ENCODE measurements around the gene SNX24. TPM values are rescaled to one million over a fixed set of nuclear protein-coding genes. Genes with fewer than 3 reads are reported as not detected.

The SNX24 gene
- total RNA-seq, 2 donors from 2014 or later: 9.8 to 13.3 TPM

GRCh38 chr5:122901346-122901745 lies 55.9 kb downstream of the SNX24 start:
- WGBS: 82% methylated on average over 2 of the region's 2 CpGs
- no peak for DNase-seq (ENCODE audit: low spot score)
- H3K4me1 ChIP-seq (replicated peaks): no peaks in the 10 kb centered on the region
- H3K27me3 ChIP-seq (replicated peaks; ENCODE audit: insufficient read depth): no peaks in the 10 kb centered on the region
- intact Hi-C loops (cut with DNase I): loop anchor here (10.0 kb wide), 1 partner anchor 183 kb away; the partner anchor contains the start of gene PRDM6
- H3K9me3 ChIP-seq: no peaks in the 10 kb centered on the region
- no peaks in the 10 kb centered on the region for H3K36me3 ChIP-seq
- no peak overlapping the region for H3K4me3 ChIP-seq
- no peak overlapping the region for H3K27ac ChIP-seq
- TF ChIP-seq POLR2AphosphoS5 (IDR thresholded peaks at IDR 0.05): no peak
- no peak for TF ChIP-seq CTCF (IDR thresholded peaks at IDR 0.05)
- no peak for TF ChIP-seq POLR2A (IDR thresholded peaks at IDR 0.05)

- H3K27me3 ChIP-seq (replicated peaks; ENCODE audit: insufficient read depth): no peaks in the 10 kb centered on the region
- no peaks in the 10 kb centered on the region for H3K36me3 ChIP-seq
- TF ChIP-seq CTCF (IDR thresholded peaks at IDR 0.05): no peak
- no peak overlapping the region for H3K4me3 ChIP-seq
- no peaks in the 10 kb centered on the region for H3K4me1 ChIP-seq (replicated peaks)
- no peaks in the 10 kb centered on the region for H3K9me3 ChIP-seq
- DNase-seq (ENCODE audit: low spot score): no peak
- no peak overlapping the region for H3K27ac ChIP-seq
- WGBS: 58% methylated on average over 1 of the region's 1 CpG
- intact Hi-C loops (cut with DNase I): loop anchor here (10.0 kb wide), 1 partner anchor 183 kb away; the partner anchor contains the start of gene PRDM6
These were observed 56.9 kb downstream of the SNX24 start for GRCh38 chr5:122902263-122902662.

GRCh38 chr5:122906768-122907167 lies 61.4 kb downstream of the SNX24 start:
- DNase-seq (ENCODE audit: low spot score): no peak
- no peak overlapping the region for H3K4me3 ChIP-seq
- no peaks in the 10 kb centered on the region for H3K36me3 ChIP-seq
- no peaks in the 10 kb centered on the region for H3K27me3 ChIP-seq (replicated peaks; ENCODE audit: insufficient read depth)
- no peaks in the 10 kb centered on the region for H3K9me3 ChIP-seq
- 40% methylated on average over 4 of the region's 4 CpGs for WGBS
- intact Hi-C loops (cut with DNase I): loop anchor here (10.0 kb wide), 1 partner anchor 178 kb away; the partner anchor contains the start of gene PRDM6
- no peaks in the 10 kb centered on the region for H3K4me1 ChIP-seq (replicated peaks)
- no peak overlapping the region for H3K27ac ChIP-seq
- no peak for TF ChIP-seq CTCF (IDR thresholded peaks at IDR 0.05)

GRCh38 chr5:122907276-122907675 lies 61.9 kb downstream of the SNX24 start:
- H3K27ac ChIP-seq: no peak overlapping the region

More at GRCh38 chr5:122907276-122907675, 61.9 kb downstream of the SNX24 start:
- no peaks in the 10 kb centered on the region for H3K4me1 ChIP-seq (replicated peaks)
- 70% methylated on average over 3 of the region's 3 CpGs for WGBS
- no peak overlapping the region for H3K4me3 ChIP-seq
- no peaks in the 10 kb centered on the region for H3K27me3 ChIP-seq (replicated peaks; ENCODE audit: insufficient read depth)
- no peak for DNase-seq (ENCODE audit: low spot score)
- no peaks in the 10 kb centered on the region for H3K9me3 ChIP-seq
- intact Hi-C loops (cut with DNase I): loop anchor here (10.0 kb wide), 1 partner anchor 178 kb away; the partner anchor contains the start of gene PRDM6
- no peaks in the 10 kb centered on the region for H3K36me3 ChIP-seq
- no peak for TF ChIP-seq POLR2AphosphoS5 (IDR thresholded peaks at IDR 0.05)
- TF ChIP-seq POLR2A (IDR thresholded peaks at IDR 0.05): no peak
- TF ChIP-seq CTCF (IDR thresholded peaks at IDR 0.05): no peak
